GM23338 (cell line): ENCODE data around the gene FXYD7. TPM values are rescaled to one million over a fixed set of nuclear protein-coding genes. Genes with fewer than 3 reads are reported as not detected.

Source experiments
- CREB1 ChIP-seq: fragments of 250-450 bp; sonication (Bioruptor Pico); IDR thresholded peaks from 2 replicates; pipeline ENCODE4 v1.5.0; 2020; ENCODE audit warnings: low read depth, mild to moderate bottlenecking, moderate library complexity
- ZNF114 ChIP-seq: fragments of 250-450 bp; sonication (Bioruptor Pico); IDR thresholded peaks from 2 replicates; pipeline ENCODE4 v1.5.0; 2020; ENCODE audit warnings: mild to moderate bottlenecking, moderate library complexity
- ZNF331 ChIP-seq: fragments of 250-450 bp; sonication (Bioruptor Pico); IDR thresholded peaks from 2 replicates; pipeline ENCODE4 v1.5.0; 2020; ENCODE audit warnings: low read depth, mild to moderate bottlenecking, moderate library complexity
- polyA plus RNA-seq: library from polyadenylated mRNA; unstranded; fragments of >200 nt; fragmentation: Nextera tagmentation; extraction: Ambion mirVana; gene quantifications from 2 replicates; pipeline ENCODE4 v1.2.1, GENCODE V29; 2016
- total RNA-seq: library from RNA; depleted of rRNA; stranded (reverse); fragments of >200 nt; shearing (Covaris generic); gene quantifications from 2 replicates; pipeline ENCODE4 v1.2.3, GENCODE V29; 2014
- TF ChIP-seq, protein P1 (sequence below): fragments of 250-450 bp; sonication (Bioruptor Pico); IDR thresholded peaks from 2 replicates; pipeline ENCODE4 v1.5.0; 2020; ENCODE audit warnings: mild to moderate bottlenecking, moderate library complexity
- TF ChIP-seq, protein P2 (sequence below): IDR thresholded peaks from 2 replicates; pipeline ENCODE4 v1.6.1; 2016; ENCODE audit warnings: antibody characterized with exemption
- TF ChIP-seq, protein P3 (sequence below), 2 experiments: fragments of 200-600 bp in 1 of 2; sonication (generic) in 1 of 2; conservative IDR thresholded peaks; 2 replicates each; pipeline versions ENCODE4 v1.5.1 to v1.6.1; 2016 to 2017; ENCODE audit warnings: antibody characterized with exemption in 2 of 2, low read depth in 2 of 2, mild to moderate bottlenecking in 2 of 2, moderate library complexity in 1 of 2

The FXYD7 gene
- total and polyA plus RNA-seq, 2 experiments from 2014 or later: 9.6 to 44.0 TPM

DNA sequence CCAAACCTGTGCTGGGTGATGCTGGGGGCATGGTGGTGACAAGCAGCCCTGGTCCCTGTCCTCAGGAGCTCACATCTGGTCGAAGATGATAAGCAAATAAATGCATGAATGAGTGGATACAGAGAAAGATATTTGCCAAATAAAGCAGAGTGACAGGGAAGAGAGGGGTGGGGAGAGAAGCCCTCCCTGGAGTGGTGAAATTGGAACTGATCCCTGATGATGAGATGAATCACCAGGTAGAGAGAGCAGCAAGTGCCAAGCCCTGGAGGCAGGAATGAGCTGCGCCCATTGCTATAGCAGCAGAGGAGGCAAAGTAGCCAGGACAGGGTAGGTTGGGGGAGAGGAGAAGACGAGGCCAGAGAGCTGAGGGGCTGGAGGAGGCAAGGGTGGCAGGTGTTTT lies 25.1 kb downstream of the FXYD7 start (continued):
- TF ChIP-seq, protein P1, sequence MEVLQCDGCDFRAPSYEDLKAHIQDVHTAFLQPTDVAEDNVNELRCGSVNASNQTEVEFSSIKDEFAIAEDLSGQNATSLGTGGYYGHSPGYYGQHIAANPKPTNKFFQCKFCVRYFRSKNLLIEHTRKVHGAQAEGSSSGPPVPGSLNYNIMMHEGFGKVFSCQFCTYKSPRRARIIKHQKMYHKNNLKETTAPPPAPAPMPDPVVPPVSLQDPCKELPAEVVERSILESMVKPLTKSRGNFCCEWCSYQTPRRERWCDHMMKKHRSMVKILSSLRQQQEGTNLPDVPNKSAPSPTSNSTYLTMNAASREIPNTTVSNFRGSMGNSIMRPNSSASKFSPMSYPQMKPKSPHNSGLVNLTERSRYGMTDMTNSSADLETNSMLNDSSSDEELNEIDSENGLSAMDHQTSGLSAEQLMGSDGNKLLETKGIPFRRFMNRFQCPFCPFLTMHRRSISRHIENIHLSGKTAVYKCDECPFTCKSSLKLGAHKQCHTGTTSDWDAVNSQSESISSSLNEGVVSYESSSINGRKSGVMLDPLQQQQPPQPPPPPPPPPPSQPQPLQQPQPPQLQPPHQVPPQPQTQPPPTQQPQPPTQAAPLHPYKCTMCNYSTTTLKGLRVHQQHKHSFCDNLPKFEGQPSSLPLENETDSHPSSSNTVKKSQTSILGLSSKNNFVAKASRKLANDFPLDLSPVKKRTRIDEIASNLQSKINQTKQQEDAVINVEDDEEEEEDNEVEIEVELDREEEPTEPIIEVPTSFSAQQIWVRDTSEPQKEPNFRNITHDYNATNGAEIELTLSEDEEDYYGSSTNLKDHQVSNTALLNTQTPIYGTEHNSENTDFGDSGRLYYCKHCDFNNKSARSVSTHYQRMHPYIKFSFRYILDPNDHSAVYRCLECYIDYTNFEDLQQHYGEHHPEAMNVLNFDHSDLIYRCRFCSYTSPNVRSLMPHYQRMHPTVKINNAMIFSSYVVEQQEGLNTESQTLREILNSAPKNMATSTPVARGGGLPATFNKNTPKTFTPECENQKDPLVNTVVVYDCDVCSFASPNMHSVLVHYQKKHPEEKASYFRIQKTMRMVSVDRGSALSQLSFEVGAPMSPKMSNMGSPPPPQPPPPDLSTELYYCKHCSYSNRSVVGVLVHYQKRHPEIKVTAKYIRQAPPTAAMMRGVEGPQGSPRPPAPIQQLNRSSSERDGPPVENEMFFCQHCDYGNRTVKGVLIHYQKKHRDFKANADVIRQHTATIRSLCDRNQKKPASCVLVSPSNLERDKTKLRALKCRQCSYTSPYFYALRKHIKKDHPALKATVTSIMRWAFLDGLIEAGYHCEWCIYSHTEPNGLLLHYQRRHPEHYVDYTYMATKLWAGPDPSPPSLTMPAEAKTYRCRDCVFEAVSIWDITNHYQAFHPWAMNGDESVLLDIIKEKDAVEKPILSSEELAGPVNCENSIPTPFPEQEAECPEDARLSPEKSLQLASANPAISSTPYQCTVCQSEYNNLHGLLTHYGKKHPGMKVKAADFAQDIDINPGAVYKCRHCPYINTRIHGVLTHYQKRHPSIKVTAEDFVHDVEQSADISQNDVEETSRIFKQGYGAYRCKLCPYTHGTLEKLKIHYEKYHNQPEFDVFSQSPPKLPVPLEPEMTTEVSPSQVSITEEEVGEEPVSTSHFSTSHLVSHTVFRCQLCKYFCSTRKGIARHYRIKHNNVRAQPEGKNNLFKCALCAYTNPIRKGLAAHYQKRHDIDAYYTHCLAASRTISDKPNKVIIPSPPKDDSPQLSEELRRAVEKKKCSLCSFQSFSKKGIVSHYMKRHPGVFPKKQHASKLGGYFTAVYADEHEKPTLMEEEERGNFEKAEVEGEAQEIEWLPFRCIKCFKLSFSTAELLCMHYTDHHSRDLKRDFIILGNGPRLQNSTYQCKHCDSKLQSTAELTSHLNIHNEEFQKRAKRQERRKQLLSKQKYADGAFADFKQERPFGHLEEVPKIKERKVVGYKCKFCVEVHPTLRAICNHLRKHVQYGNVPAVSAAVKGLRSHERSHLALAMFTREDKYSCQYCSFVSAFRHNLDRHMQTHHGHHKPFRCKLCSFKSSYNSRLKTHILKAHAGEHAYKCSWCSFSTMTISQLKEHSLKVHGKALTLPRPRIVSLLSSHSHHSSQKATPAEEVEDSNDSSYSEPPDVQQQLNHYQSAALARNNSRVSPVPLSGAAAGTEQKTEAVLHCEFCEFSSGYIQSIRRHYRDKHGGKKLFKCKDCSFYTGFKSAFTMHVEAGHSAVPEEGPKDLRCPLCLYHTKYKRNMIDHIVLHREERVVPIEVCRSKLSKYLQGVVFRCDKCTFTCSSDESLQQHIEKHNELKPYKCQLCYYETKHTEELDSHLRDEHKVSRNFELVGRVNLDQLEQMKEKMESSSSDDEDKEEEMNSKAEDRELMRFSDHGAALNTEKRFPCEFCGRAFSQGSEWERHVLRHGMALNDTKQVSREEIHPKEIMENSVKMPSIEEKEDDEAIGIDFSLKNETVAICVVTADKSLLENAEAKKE (CRISPR knock-in tag): no peak
- TF ChIP-seq, protein P2, sequence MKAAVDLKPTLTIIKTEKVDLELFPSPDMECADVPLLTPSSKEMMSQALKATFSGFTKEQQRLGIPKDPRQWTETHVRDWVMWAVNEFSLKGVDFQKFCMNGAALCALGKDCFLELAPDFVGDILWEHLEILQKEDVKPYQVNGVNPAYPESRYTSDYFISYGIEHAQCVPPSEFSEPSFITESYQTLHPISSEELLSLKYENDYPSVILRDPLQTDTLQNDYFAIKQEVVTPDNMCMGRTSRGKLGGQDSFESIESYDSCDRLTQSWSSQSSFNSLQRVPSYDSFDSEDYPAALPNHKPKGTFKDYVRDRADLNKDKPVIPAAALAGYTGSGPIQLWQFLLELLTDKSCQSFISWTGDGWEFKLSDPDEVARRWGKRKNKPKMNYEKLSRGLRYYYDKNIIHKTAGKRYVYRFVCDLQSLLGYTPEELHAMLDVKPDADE: no peak
- TF ChIP-seq ZNF114 (CRISPR knock-in tag) (no peak), CREB1 (CRISPR knock-in tag) (no peak), ZNF331 (CRISPR knock-in tag) (no peak)
- TF ChIP-seq, protein P3, sequence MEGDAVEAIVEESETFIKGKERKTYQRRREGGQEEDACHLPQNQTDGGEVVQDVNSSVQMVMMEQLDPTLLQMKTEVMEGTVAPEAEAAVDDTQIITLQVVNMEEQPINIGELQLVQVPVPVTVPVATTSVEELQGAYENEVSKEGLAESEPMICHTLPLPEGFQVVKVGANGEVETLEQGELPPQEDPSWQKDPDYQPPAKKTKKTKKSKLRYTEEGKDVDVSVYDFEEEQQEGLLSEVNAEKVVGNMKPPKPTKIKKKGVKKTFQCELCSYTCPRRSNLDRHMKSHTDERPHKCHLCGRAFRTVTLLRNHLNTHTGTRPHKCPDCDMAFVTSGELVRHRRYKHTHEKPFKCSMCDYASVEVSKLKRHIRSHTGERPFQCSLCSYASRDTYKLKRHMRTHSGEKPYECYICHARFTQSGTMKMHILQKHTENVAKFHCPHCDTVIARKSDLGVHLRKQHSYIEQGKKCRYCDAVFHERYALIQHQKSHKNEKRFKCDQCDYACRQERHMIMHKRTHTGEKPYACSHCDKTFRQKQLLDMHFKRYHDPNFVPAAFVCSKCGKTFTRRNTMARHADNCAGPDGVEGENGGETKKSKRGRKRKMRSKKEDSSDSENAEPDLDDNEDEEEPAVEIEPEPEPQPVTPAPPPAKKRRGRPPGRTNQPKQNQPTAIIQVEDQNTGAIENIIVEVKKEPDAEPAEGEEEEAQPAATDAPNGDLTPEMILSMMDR (conservative IDR thresholded peaks at IDR 0.05; ENCODE audit: low read depth in 2 of 2): no peak
